HFF-Myc (cell line): ENCODE results near the gene LRRC37B.
"Not testable (repeated sequence)": the region's sequence is repeated elsewhere in the genome, so short reads cannot be mapped to it uniquely, and the experiment has no call there.

Experiments used
- DNase-seq: peaks from one replicate; pipeline ENCODE4 v3.0.0-alpha.2; 2011; ENCODE audit warnings: low read depth; ENCODE audit errors: extremely low read depth
- H3K4me3 ChIP-seq: replicated peaks from 2 replicates; pipeline ENCODE4 v1.5.1; 2011; ENCODE audit warnings: low read depth, mild to moderate bottlenecking, control low read depth, low read length
- TF ChIP-seq, protein P1 (sequence below): IDR thresholded peaks from 2 replicates; pipeline ENCODE4 v1.5.1; 2012; ENCODE audit warnings: mild to moderate bottlenecking, low read depth, low read length, control low read depth; ENCODE audit errors: missing control alignments

Gene LRRC37B

GRCh38 chr17:32021615-32021955, 14.4 kb downstream of the LRRC37B start:
- no peak for DNase-seq
- TF ChIP-seq, protein P1, sequence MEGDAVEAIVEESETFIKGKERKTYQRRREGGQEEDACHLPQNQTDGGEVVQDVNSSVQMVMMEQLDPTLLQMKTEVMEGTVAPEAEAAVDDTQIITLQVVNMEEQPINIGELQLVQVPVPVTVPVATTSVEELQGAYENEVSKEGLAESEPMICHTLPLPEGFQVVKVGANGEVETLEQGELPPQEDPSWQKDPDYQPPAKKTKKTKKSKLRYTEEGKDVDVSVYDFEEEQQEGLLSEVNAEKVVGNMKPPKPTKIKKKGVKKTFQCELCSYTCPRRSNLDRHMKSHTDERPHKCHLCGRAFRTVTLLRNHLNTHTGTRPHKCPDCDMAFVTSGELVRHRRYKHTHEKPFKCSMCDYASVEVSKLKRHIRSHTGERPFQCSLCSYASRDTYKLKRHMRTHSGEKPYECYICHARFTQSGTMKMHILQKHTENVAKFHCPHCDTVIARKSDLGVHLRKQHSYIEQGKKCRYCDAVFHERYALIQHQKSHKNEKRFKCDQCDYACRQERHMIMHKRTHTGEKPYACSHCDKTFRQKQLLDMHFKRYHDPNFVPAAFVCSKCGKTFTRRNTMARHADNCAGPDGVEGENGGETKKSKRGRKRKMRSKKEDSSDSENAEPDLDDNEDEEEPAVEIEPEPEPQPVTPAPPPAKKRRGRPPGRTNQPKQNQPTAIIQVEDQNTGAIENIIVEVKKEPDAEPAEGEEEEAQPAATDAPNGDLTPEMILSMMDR = no peak
- no peak overlapping the region for H3K4me3 ChIP-seq

DNA sequence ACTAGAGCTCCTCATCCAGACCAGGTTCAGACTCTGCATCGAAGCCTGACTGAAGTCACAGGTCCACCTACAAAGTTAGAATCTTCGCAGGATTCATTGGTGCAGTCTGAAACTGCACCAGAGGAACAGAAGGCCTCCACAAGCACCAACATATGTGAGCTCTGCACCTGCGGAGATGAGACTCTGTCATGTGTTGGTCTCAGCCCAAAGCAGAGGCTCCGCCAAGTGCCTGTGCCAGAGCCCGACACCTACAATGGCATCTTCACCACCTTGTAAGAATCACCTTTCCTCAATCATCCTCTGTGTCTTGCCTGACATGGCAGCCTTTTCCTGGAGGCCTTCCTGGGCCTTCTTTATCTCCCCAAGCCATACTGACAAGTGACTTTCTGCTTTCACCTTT, 15.4 kb downstream of the LRRC37B start:
- not testable (repeated sequence) for DNase-seq, H3K4me3 ChIP-seq

- not testable (repeated sequence) for DNase-seq, H3K4me3 ChIP-seq
These were observed 20.1 kb downstream of the LRRC37B start for GRCh38 chr17:32027271-32027670.

GRCh38 chr17:32033223-32033622, 26.0 kb downstream of the LRRC37B start:
- TF ChIP-seq, protein P1 = no peak
- no peak overlapping the region for H3K4me3 ChIP-seq
- DNase-seq = no peak

DNA sequence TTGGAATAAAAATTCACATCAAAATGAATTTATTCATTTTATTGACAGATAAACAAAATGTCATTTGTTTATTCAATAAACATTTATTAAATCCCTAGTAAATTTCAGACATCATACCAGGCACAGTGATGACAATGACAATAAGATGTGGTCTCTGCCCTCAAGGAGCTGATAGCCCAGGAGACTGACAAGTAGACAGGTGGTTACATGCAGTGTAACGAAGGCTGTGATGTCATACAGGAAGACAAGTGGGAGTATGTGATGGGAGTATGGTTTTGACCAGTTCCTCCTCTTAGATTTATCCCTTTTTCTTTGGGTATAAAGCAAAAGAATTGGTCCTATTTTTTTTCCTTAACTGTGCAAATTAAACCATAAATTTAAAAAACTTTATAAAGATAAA, 26.6 kb downstream of the LRRC37B start:
- DNase-seq, H3K4me3 ChIP-seq: not testable (repeated sequence)

- H3K4me3 ChIP-seq, DNase-seq: not testable (repeated sequence)
These were observed 33.1 kb downstream of the LRRC37B start for GRCh38 chr17:32040246-32040645.

GRCh38 chr17:32041306-32041875, 34.2 kb downstream of the LRRC37B start:
- H3K4me3 ChIP-seq, DNase-seq: not testable (repeated sequence)

- DNase-seq, H3K4me3 ChIP-seq: not testable (repeated sequence)
These were observed 35.1 kb downstream of the LRRC37B start for GRCh38 chr17:32042266-32042665.

DNA sequence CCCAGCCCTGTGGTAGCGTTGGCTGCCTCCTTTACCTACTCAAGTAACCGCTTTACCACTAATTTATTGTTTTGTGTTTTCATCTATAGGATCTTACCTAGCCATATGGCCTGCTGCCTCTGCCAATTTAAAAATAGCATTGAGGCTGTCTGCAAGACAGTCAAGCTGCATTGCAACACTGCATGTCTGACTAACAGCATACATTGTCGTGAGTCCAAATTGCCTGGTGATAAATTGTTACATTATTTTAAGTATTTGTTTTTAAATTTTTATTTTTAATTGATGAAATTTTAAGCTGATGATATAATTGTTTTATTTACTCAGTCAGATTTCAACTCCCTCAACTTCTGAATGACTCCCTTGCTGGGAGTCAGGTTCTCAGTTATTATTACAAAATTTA, 38.4 kb downstream of the LRRC37B start:
- not testable (repeated sequence) for H3K4me3 ChIP-seq, DNase-seq

GRCh38 chr17:32047663-32048062, 40.5 kb downstream of the LRRC37B start:
- DNase-seq, H3K4me3 ChIP-seq: not testable (repeated sequence)

DNA sequence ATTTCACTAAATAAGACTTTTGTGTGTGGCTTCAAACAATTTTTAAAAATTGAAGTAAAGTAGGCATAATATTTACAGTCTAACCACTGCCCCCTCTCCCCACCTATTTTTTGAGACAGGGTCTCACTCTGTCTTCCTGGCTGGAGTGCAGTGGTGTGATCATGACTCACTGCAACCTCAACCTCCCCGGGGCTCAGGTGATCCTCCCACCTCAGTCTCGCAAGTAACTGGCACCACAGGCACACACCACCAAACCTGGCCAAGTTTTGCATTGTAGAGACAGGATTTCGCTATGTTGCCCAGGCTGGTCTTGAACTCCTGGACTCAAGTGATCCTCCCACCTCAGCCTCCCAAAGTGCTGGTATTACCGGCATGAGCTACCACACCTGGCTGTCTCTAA, 47.8 kb downstream of the LRRC37B start:
- not testable (repeated sequence) for DNase-seq, H3K4me3 ChIP-seq

DNA sequence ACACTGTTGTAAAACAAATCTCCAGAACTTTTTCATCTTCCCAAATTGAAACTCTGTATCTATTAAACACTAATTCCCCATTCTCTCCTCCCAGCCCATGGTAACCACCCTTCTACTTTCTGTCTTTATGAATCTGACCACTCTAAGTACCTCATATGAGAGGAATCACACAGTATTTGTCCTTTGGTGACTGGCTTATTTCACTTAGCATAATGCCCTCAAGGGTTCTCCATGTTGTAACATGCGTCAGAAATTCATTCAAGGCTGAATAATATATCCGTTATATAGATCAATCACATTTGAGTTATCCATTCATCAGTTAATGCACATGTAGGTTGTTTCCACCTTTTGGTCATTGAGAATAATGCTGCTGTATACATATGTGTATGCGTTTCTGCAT, 48.2 kb downstream of the LRRC37B start:
- DNase-seq, H3K4me3 ChIP-seq: not testable (repeated sequence)

- not testable (repeated sequence) for H3K4me3 ChIP-seq, DNase-seq
These were observed 49.3 kb downstream of the LRRC37B start for GRCh38 chr17:32056500-32056899.

- H3K4me3 ChIP-seq, DNase-seq: not testable (repeated sequence)
These were observed 50.4 kb downstream of the LRRC37B start for GRCh38 chr17:32057460-32058105.

DNA sequence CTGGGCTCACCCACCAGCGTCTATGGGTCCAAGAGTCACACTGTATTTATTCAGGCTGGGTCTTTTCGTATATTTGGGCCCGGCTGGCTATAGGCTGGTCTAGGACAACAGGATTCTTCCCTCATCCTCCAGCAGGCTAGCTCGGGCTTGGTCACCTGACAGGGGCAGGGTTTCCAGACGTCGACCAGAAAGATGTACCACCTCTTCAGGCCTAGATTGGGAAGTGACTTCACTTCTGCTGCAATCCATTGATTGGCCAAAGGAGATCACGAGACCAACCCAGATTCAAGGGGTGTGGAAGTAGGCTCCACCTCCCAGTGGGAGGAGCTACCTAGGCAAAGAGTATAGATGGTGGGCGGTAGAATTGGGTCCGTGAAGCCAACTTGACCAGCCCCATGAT, 53.5 kb downstream of the LRRC37B start:
- DNase-seq = not testable (repeated sequence)

DNA sequence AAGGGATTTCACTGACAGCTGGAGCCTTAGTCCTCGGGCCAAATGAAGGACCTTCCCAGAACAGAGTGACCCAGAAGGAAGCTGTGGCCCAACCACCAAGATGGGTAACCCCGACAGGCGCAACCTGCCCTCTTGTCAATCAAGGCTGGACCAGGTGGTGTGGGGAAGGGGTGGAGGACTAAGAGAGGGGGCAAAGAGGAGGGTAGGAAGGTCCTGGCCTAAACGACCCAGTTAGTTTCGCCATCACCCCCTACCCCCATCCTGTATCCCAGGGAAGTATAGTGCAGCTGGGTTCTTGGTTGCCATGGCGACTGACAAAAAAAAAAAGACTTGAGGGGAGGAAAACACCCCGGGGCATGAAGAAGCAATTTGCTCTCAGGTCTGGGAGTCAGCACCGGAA, 54.7 kb downstream of the LRRC37B start:
- not testable (repeated sequence) for H3K4me3 ChIP-seq, DNase-seq

More for the DNA sequence above, 53.5 kb downstream of the LRRC37B start:
- not testable (repeated sequence) for H3K4me3 ChIP-seq

DNA sequence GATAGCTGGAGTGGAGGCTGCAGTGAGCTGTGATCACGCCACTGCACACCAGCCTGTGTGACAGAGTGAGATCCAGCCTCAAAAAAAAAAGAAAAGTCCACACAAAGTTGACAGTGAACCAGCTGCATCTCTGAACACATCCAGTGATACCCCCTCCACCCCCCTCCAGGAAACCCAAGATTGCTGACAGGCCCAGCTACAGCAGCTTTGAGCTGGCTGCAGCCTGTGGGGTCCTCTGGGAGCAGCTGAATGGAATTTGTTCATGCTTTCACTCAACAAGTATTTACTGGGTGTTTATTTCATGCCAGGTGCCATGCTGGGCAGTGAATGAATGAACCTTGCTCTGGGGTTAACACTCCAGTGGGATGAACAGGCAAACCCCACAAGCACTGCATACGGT, 56.9 kb downstream of the LRRC37B start:
- not testable (repeated sequence) for DNase-seq

More for the DNA sequence above, 56.9 kb downstream of the LRRC37B start:
- not testable (repeated sequence) for H3K4me3 ChIP-seq
